Panc1 (cell line): ENCODE results near the gene SIGMAR1. TPM values are rescaled to one million over a fixed set of nuclear protein-coding genes. Genes with fewer than 3 reads are reported as not detected.

Source experiments
- ATAC-seq: fragments of 200-7000 bp; cut with Tn5 transposase; 2 replicates; pipeline ENCODE4 v1.9.1; 2020; ENCODE audit warnings: mild to moderate bottlenecking, moderate library complexity
- BruUV-seq: library from RNA; stranded (reverse); fragments of 400-500 nt; replicated peaks from 2 replicates; lab custom pipeline; 2021; lab: Mats Ljungman, UMichigan
- CTCF ChIA-PET: fragments of 300-600 bp; sonication (Branson Sonifier 250); formaldehyde crosslinking; loops from one replicate; lab custom pipeline; 2022; ENCODE audit warnings: antibody characterized with exemption; lab: Charles Lee
- POLR2A ChIA-PET: fragments of 300-600 bp; sonication (Branson Sonifier 250); formaldehyde crosslinking; loops from one replicate; lab custom pipeline; 2022; ENCODE audit warnings: antibody characterized with exemption; lab: Charles Lee
- DNase-seq: peaks from one replicate; pipeline ENCODE4 v3.0.0-alpha.2; 2010; ENCODE audit warnings: low read depth, low spot score
- H3K27ac ChIP-seq: 2 replicates; pipeline ENCODE4 v1.5.1; 2011; ENCODE audit warnings: mild to moderate bottlenecking, low read length, inconsistent platforms
- H3K27me3 ChIP-seq: fragments of 200-500 bp; sonication (Bioruptor generic); 2 replicates; pipeline ENCODE4 v1.6.0; 2014; ENCODE audit warnings: low read length, inconsistent platforms; ENCODE audit not compliant: control insufficient read depth, insufficient read depth
- H3K36me3 ChIP-seq: fragments of 200-500 bp; sonication (Bioruptor generic); 2 replicates; pipeline ENCODE4 v1.5.1; 2014; ENCODE audit warnings: inconsistent platforms, mild to moderate bottlenecking, low read length, moderate library complexity; ENCODE audit not compliant: control insufficient read depth, insufficient read depth
- H3K4me1 ChIP-seq: 2 replicates; pipeline ENCODE4 v1.5.1; 2011; ENCODE audit warnings: inconsistent platforms, mild to moderate bottlenecking, low read length, moderate library complexity; ENCODE audit not compliant: control insufficient read depth, insufficient read depth
- H3K4me3 ChIP-seq, 2 experiments: 2 replicates each; pipeline ENCODE4 v1.5.1; 2011 to 2012; ENCODE audit warnings: low read depth in 2 of 2, low read length in 2 of 2, mild to moderate bottlenecking in 2 of 2, inconsistent platforms in 1 of 2, moderate library complexity in 1 of 2
- H3K9me3 ChIP-seq: fragments of 200-500 bp; sonication (Bioruptor generic); 2 replicates; pipeline ENCODE4 v1.5.1; 2014; ENCODE audit warnings: low read depth, mild to moderate bottlenecking, inconsistent platforms, low read length, moderate library complexity; ENCODE audit not compliant: control insufficient read depth, insufficient read depth
- POLR2AphosphoS5 ChIP-seq: IDR thresholded peaks from 2 replicates; pipeline ENCODE4 v1.6.1; 2012; ENCODE audit warnings: mild to moderate bottlenecking, low read depth, low read length, moderate library complexity
- SIN3A ChIP-seq: IDR thresholded peaks from 2 replicates; pipeline ENCODE4 v1.6.1; 2012; ENCODE audit warnings: low read depth, mild to moderate bottlenecking, low read length, moderate library complexity, borderline replicate concordance; ENCODE audit not compliant: insufficient read depth
- TCF7L2 ChIP-seq: IDR thresholded peaks from 2 replicates; pipeline ENCODE4 v1.6.1; 2011; ENCODE audit warnings: mild to moderate bottlenecking, low read depth, low read length, inconsistent platforms
- in situ Hi-C: cut with HindIII; loops from 2 replicates; pipeline ENCODE4 v1.10.0; 2016; ENCODE audit warnings: low sequenced_read_pairs, low pct_unique_long_range_greater_than_20kb
- intact Hi-C: fragments of 100-400 bp; cut with micrococcal nuclease; formaldehyde crosslinking; loops from one replicate; pipeline ENCODE4 v1.10.0; 2022; ENCODE audit not compliant: unreplicated experiment
- total RNA-seq: library from RNA; stranded (reverse); gene quantifications from one replicate; pipeline ENCODE4 v1.2.1, GENCODE V29; 2021; ENCODE audit not compliant: unreplicated experiment
- TF ChIP-seq, protein P1 (sequence below), 2 experiments: IDR thresholded peaks; 2 replicates each; pipeline ENCODE4 v1.6.1; 2011 to 2012; ENCODE audit warnings: low read depth in 2 of 2, control low read depth in 1 of 2, low read length in 1 of 2, mild to moderate bottlenecking in 1 of 2, moderate library complexity in 1 of 2; ENCODE audit not compliant: insufficient read depth in 1 of 2
- TF ChIP-seq, protein P2 (sequence below): fragments of 450-650 bp; IDR thresholded peaks from 2 replicates; pipeline ENCODE4 v1.5.1; 2017; ENCODE audit warnings: mild to moderate bottlenecking

SIGMAR1 gene
- total RNA-seq, 1 experiment from 2014 or later = 131 TPM

DNA sequence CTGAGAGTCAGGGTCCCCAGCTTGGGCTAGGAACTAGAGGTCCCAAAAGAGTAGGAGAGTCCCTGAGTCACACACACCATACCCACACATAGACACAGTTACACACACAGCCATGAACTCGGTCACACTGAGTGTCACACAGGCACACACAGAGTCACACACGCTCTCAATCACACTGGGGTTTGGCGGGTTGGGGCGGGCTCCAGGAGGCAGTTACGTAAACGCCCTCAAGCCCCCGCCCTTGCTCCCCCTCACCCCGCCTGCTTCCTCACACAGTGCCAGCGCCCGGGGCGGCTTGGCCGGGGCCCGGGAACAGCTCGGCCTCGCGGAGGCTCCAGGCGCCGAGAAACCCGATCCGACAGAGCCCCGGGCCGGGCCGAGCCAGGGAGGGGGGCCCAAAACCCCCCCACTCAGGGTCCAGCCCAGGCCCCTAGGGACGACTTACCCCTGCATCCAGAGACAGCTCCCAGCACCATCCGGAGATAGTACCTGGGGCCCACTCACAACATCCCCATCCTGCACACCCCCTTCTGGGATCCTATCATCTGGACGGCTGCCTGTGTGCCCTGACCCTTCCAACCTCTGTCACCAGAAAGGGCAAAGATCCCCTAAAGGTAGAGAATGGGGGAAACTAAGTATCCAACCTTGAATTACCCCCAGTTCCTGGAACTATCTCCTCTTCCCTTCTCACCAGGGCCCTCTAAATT lies 44.5 kb downstream of the SIGMAR1 start:
- BruUV-seq = no TSS peak
- DNase-seq = no peak
- intact Hi-C loops = no loop called here
- Histone ChIP-seq H3K4me3 (no peak overlapping the region), H3K27me3 (peaks cover 6% of the 10 kb centered on the region), H3K4me1 (peaks cover 10% of the 10 kb centered on the region), H3K36me3 (no peaks in the 10 kb centered on the region), H3K27ac (no peak overlapping the region), H3K9me3 (no peaks in the 10 kb centered on the region)
- CTCF ChIA-PET = interaction anchor here (1.0 to 2.7 kb wide), 2 partner anchors 11 to 189 kb away, joined by 3 to 21 read pairs; no protein-coding TSS in a partner anchor
- no peak for ATAC-seq
- TF ChIP-seq TCF7L2 (no peak), POLR2AphosphoS5 (no peak), SIN3A (no peak)
- TF ChIP-seq, protein P1, sequence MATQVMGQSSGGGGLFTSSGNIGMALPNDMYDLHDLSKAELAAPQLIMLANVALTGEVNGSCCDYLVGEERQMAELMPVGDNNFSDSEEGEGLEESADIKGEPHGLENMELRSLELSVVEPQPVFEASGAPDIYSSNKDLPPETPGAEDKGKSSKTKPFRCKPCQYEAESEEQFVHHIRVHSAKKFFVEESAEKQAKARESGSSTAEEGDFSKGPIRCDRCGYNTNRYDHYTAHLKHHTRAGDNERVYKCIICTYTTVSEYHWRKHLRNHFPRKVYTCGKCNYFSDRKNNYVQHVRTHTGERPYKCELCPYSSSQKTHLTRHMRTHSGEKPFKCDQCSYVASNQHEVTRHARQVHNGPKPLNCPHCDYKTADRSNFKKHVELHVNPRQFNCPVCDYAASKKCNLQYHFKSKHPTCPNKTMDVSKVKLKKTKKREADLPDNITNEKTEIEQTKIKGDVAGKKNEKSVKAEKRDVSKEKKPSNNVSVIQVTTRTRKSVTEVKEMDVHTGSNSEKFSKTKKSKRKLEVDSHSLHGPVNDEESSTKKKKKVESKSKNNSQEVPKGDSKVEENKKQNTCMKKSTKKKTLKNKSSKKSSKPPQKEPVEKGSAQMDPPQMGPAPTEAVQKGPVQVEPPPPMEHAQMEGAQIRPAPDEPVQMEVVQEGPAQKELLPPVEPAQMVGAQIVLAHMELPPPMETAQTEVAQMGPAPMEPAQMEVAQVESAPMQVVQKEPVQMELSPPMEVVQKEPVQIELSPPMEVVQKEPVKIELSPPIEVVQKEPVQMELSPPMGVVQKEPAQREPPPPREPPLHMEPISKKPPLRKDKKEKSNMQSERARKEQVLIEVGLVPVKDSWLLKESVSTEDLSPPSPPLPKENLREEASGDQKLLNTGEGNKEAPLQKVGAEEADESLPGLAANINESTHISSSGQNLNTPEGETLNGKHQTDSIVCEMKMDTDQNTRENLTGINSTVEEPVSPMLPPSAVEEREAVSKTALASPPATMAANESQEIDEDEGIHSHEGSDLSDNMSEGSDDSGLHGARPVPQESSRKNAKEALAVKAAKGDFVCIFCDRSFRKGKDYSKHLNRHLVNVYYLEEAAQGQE (IDR thresholded peaks at IDR 0.05; ENCODE audit: insufficient read depth in 1 of 2, low read depth in 2 of 2, low read length in 1 of 2) = no peak
- TF ChIP-seq, protein P2, sequence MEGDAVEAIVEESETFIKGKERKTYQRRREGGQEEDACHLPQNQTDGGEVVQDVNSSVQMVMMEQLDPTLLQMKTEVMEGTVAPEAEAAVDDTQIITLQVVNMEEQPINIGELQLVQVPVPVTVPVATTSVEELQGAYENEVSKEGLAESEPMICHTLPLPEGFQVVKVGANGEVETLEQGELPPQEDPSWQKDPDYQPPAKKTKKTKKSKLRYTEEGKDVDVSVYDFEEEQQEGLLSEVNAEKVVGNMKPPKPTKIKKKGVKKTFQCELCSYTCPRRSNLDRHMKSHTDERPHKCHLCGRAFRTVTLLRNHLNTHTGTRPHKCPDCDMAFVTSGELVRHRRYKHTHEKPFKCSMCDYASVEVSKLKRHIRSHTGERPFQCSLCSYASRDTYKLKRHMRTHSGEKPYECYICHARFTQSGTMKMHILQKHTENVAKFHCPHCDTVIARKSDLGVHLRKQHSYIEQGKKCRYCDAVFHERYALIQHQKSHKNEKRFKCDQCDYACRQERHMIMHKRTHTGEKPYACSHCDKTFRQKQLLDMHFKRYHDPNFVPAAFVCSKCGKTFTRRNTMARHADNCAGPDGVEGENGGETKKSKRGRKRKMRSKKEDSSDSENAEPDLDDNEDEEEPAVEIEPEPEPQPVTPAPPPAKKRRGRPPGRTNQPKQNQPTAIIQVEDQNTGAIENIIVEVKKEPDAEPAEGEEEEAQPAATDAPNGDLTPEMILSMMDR = no peak
- POLR2A ChIA-PET = no interaction called here
- in situ Hi-C loops = no loop called here

DNA sequence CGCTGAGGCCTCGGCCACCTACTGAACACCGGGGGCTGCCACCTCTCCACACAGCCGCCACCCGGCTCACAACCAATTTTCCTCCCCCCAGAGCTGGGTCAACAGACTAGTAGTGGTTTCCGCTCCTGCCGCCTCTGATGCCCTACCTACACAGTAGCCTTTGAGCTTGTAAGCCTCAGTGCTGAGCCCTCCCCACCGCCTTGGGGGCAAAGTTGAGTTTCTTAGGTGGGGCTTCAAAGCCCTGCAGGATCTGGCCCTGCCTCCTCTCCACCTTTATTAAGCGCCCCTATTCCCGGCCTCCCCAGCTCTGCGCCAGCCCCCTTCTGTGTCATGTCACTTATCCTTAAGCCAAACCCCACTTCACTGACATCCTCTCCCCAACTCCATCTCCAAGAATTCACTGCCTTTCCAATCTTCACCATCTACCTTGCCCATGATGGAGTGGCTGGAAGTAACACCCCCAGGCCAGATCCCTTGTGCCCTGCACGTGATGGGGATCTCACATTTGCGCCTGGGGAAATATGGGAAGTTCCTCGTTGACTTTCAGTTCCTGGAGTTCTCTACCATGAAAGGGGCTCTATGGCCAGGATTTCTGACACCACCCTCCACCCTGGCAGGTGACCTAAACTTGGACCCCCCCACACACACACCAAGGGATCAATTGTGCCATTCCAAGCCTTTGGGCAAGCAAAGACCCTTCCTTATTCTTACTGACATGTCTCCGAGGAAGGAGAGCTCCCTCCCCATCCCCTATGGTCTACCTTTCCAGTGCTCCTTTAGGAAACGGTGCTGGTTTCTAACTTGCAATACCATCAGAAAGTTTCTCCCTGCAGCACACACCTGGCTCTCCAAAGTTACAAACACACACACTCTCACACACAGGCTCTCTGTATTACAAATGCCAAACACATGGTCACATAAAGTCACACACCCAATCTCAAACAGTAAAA lies 45.4 kb downstream of the SIGMAR1 start:
- Histone ChIP-seq H3K36me3 (no peaks in the 10 kb centered on the region), H3K4me3 (no peak overlapping the region), H3K27ac (no peak overlapping the region), H3K27me3 (peaks cover 6% of the 10 kb centered on the region), H3K4me1 (peaks cover 10% of the 10 kb centered on the region), H3K9me3 (no peaks in the 10 kb centered on the region)
- ChIA-PET POLR2A (no interaction called here), CTCF (interaction anchor here (0.7 to 2.7 kb wide), 13 partner anchors 11 to 188 kb away, joined by 3 to 24 read pairs (median 5); no protein-coding TSS in a partner anchor)
- BruUV-seq = no TSS peak
- intact Hi-C loops (loop anchor here (1.0 kb wide), 2 partner anchors 44 to 155 kb away; no protein-coding TSS in a partner anchor), in situ Hi-C loops (no loop called here)
- no peak for ATAC-seq
- no peak for TF ChIP-seq SIN3A
- TF ChIP-seq, protein P2 = no peak
- TF ChIP-seq TCF7L2 = no peak
- TF ChIP-seq POLR2AphosphoS5 = no peak
- TF ChIP-seq, protein P1 (IDR thresholded peaks at IDR 0.05; ENCODE audit: insufficient read depth in 1 of 2, low read depth in 2 of 2, low read length in 1 of 2) = no peak
- no peak for DNase-seq
